AG08396 (cell line): ENCODE results near the gene TPCN2.
"Not testable (repeated sequence)": the region's sequence is repeated elsewhere in the genome, so short reads cannot be mapped to it uniquely, and the experiment has no call there.

Experiments used
- DNase-seq: peaks from one replicate; pipeline ENCODE4 v3.0.0; 2012; ENCODE audit warnings: low spot score, mixed read lengths

The TPCN2 gene

DNA sequence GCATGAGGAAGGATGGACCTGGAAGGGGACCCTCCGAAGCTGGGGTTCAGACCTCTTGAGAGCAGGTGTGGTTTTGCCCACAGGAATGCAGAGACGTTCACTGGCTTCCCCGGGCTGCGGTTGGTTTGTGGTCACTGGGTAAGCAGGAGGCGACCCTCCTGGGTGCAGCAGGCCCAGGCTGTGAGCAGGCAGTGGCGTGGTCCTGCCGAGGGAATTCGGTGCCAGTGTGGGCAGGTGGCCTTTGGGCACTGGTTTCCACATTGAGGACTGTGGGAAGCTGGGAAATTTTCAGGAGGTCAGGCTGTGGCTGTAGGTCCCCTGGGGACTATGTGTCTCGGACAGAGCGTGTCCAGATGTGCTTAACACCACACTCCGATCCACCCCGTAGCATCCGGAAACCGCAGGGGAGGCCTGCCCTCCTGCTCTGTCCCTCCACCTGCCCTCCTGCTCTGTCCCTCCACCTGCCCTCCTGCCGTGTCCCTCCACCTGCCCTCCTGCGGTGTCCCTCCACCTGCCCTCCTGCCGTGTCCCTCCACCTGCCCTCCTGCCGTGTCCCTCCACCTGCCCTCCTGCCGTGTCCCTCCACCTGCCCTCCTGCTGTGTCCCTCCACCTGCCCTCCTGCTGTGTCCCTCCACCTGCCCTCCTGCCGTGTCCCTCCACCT is 27.5 kb downstream of the TPCN2 start:
- no peak for DNase-seq

- DNase-seq = not testable (repeated sequence)
These were observed 28.2 kb downstream of the TPCN2 start for GRCh38 chr11:69076977-69077376.

- no peak for DNase-seq
These were observed 29.8 kb downstream of the TPCN2 start for GRCh38 chr11:69078508-69078907.

GRCh38 chr11:69078930-69079605 is 30.3 kb downstream of the TPCN2 start:
- DNase-seq = no peak

DNA sequence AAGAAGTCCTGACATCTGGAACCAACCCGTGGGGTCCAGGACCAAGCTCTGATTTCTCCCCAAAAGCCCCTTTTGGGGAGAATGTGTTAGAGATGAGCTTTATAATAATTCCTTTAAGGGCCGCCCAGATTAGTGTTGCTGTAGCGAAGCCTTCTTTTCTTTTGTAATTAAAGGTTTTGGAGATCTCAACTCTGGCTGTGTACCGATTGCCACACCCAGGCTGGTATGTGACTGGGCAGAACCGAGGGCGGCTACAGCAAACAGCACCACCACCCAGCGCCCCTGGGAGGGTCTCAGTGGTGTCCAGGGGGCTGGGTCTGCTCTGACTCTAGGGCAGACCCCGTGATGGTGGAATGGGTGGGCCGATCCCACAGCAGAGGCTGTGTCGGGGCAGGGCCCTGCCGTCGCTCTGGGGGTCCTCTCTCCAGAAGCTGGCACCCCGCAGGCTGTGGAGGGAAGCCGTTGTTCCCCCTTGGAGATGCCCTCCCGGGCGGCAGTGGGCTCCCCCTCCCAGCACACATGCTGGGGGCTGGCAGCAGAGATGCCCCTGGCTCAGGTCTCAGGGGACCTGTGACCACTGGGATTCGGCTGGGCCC is 31.0 kb downstream of the TPCN2 start:
- DNase-seq = no peak

GRCh38 chr11:69080257-69080995 is 31.7 kb downstream of the TPCN2 start:
- DNase-seq = no peak

- no peak for DNase-seq
These were observed 32.4 kb downstream of the TPCN2 start for GRCh38 chr11:69081180-69081579.

GRCh38 chr11:69083531-69084247 is 35.0 kb downstream of the TPCN2 start:
- no peak for DNase-seq

DNA sequence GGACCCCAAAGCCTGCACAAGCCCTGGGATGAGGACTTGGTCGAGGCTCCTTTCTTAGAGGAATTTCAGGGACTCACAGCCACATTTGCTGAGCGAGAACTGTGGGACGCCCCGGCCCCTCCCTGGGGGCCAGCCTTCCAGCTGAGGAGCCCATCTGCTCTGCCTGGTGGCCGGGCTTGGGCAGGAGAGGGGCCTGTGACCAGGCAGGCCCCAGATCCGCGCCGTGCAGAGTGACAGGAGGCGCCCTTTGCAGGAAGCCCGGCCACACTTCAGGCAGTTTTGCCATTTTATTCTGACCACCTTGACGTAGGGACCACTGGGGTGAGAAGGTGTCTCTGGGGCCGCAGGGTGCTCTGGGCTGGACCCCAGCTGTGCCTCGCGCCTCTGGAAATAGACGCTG is 35.6 kb downstream of the TPCN2 start:
- DNase-seq = no peak

DNA sequence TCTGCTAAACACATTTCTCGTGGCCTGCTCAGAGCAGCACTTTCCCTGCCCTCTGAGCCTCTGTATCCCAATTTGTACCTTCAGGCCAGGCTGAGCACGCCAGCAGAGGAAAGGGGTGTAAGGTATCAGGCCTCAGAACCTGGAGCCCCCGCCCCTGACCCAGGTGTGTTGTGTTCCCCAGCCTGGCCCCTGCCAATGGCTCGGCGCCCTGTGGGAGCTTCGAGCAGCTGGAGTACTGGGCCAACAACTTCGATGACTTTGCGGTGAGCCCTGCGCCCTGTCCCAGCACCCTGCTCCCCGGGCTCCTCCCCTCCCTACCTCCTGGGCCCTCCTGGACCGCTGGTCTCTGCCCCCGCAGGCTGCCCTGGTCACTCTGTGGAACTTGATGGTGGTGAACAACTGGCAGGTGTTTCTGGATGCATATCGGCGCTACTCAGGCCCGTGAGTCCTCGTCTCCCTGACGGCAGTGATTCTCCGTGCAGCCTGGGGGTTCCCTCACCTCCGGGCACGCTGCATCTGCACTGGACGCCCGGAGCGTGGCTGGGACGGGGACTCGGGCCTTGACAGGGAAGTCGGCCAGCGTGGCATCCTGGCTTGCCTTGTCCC is 36.9 kb downstream of the TPCN2 start:
- DNase-seq = no peak

DNA sequence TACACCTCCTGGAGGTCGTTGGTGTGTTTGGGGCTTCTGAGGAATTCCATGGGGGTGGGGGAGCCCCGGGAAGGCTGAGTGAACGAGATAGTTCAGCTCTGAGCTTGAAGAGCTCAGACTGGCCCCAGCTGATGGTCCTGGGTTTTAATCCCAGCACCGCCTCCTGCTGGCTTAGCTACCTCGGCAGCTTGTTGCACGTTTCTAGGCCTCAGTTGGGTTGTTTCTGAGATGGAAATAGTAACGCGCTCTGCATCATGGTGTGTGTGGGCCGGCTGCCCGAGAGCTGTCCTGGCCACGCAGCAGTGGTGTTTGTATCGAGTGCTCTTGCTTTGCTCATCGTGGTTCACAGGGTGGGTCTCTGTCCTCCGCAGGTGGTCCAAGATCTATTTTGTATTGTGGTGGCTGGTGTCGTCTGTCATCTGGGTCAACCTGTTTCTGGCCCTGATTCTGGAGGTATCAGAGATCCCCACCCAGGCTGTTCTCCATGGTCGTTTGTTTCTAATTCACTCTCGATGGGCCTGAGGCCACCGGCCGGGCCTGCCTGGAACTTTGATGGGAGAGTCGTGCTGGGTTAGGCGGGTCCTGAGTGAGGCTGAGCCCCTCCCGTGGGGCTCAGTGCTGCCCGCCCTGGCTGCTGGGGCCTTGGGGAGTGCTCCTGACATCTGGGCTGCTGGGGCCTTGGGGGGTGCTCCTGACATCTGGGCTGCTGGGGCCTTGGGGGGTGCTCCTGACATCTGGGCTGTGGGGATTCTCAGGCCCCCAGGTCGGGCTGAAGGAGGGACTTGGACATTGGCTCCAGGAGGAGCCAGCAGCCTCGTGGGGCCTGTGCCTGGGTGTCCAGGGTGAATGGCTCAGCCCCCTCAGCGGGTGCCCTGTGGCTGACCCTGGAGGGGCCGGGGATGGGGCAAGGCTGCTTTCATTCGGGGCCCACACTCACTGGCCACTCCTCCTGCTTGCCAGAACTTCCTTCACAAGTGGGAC is 37.7 kb downstream of the TPCN2 start:
- no peak for DNase-seq

DNA sequence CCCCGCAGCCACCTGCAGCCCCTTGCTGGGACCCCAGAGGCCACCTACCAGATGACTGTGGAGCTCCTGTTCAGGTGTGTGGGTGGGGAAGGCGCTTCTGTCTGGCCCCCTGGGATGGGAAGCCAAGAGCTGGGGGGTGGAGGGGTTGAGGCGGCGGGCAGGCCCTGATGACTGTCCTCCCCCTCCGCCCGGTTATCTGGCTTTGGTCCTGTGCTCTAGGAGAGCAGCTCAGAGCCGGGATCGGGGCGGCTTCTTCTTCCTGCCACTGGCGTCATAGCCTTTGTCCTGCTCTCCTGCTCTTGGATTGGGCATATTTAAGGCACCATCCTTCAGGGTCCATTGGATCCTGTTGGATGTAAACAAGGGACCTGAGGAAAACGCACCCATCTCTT is 38.4 kb downstream of the TPCN2 start:
- DNase-seq = no peak

GRCh38 chr11:69087811-69088210 is 39.1 kb downstream of the TPCN2 start:
- DNase-seq = no peak

GRCh38 chr11:69088676-69089146 is 40.0 kb downstream of the TPCN2 start:
- DNase-seq = peak; percentile 93

GRCh38 chr11:69089258-69089657 is 40.5 kb downstream of the TPCN2 start:
- peak; percentile 88 for DNase-seq

DNA sequence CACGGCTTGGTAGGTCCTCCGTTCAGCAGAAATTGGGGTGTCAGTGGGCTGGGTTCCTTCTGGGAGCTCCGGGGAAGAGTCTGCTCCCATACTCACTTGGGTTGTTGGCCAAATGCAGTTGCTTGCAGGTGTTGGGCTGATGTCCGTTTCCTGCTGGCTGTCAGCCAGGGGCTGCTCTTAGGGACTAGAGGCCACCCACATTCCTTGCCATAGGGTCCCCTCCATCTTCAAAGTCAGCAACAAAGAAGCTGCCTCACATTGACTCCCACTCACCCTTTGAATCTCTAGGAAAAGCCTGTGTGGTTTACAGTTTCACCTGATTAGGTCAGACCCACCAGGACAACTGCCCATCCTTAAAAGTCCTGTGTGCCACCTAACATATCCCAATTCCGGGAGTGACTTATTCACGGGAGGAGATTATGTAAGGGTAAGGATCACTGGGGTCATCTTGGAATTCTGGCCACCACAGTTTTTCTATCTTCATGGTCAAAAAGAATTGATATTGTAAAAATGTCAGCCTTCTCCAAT is 43.0 kb downstream of the TPCN2 start:
- DNase-seq = no peak

DNA sequence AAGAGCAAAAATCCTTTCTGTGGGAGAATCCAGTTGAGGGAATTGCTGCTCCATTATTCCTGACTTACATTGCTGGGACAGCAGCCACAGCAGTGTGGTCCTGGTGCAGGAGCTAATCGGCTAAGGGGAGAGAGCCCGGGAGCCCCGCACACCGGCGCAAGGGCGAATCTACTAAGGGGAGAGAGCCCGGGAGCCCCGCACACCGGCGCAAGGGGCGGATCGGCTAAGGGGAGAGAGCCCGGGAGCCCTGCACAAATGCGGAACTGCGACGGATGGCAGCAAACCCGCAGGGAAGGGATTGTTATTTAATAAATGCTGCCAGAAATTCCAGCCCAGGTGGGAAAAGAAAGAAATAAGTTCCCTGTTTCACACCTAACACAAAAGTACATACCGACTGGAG is 43.5 kb downstream of the TPCN2 start:
- no peak for DNase-seq

DNA sequence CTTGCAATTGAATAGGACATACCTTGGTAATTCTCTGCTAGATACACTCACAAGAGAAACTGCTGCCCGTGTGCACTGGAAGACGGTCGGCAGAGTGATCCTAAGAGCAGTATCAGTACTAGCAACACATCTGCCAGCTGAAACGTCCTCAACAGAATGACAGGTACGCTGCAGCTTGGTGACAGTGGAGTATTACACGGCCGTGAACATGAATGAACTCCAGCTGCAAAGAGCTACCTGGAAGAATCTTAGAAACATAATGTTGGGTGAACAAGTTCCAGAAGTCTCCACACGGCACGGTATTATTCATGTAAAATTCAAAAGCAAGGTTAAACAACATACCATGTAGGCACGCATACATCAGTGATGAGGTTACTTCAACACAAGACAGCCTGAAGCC is 44.4 kb downstream of the TPCN2 start:
- DNase-seq = no peak

DNA sequence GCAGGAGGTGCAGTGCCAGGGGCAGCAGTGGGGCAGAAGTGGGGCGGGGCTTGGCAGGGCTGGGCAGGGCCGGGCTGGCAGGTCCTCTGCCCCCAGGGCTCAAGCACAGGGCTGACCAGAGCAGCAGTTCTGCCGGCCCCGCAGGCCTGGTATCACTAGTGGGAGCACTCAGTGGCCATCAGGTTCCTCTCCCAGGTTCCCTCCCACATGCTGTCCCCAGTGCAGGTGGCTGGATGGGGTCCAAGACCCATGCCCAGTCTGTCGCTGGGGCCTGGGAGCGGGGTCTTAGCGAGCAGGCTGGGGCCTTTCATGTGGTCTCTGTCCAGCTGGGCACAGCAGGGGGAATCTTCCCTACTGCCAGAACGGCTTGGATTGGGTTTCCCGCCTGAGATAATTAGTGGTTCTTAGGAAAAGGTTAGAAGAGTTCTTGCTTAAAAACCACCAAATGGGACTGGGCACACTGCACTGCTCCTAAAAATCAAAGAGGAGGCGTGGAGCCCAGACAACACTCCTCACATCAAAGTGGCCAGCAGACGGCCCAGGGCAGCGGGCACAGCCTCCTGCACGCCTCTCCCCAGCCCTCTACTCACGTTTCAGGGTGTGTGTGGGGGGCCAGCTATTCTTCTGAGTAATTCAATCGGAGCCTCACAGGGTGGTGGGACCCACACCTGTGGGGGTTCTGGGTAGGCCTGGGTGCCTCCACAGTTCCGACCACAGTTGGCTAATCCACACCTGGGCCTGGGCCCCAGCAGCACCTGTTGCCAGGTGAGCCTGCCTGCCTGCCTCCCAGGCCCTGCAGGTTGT is 45.6 kb downstream of the TPCN2 start:
- DNase-seq = no peak
